SK-N-DZ (cell line): ENCODE measurements around the gene POMT1.

Experiments used
- DNase-seq: peaks from one replicate; pipeline ENCODE4 v3.0.0-alpha.2; 2015; ENCODE audit warnings: low spot score
- small RNA-seq, 2 experiments: library from RNA; depleted of rRNA; stranded (forward); fragments of <200 nt; gene quantifications; one replicate each; pipeline ENCODE3, GENCODE V24; 2014

The POMT1 gene

GRCh38 chr9:131554087-131554842 lies 51.5 kb downstream of the POMT1 start:
- no peak for DNase-seq

- DNase-seq, result no peak
Measured at GRCh38 chr9:131554843-131555351, 52.2 kb downstream of the POMT1 start.

- no peak for DNase-seq
Measured at GRCh38 chr9:131555841-131556673, 53.3 kb downstream of the POMT1 start.

- no peak for DNase-seq
Measured at GRCh38 chr9:131557855-131558548, 55.3 kb downstream of the POMT1 start.

DNA sequence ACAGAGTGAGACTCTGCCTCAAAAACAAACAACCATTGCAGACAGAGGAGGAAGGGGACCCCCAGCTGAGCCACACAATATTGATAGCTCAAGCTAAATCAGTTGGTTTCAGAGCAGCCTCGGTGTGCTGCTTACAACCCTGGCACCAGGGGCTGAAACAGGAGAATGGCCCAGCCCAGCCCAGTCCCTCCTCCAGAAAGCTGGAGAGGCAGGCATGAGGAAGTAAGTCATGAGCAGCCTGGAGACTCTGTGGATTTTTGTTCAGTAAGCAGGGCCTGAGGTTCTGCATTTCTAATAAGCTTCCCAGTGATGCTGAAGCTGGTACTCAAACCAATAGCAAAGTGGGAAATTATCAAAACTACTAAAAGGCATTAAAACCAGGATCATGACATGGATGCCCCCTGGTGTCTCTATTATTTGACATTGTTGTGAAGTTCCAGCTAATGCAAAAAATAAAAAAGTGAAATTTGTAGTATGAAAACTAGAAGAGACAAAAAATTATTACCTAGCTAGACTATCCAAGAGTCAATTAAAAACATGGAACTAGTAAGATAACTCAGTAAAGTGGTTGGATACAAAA lies 56.8 kb downstream of the POMT1 start:
- DNase-seq, result no peak

- no peak for DNase-seq
Measured at GRCh38 chr9:131562032-131562959, 59.6 kb downstream of the POMT1 start.

DNA sequence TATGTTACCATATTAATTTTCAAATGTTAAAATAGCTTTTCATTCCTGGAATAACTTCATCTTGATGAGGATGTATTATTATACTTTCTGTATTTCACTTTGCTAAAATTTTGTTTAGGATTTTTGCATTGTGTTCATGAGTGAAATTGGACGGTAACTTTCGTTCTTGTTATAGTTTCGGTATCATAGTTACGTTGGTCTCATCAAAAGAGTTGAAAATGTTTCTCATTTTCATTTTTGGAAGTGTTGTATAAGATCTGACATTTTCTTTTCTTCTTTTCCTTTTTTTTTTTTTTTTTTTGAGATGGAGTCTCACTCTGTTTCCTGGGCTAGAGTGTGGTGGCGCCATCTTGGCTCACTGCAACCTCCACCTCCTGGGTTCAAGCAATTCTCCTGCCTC lies 62.7 kb downstream of the POMT1 start:
- DNase-seq, result no peak

DNA sequence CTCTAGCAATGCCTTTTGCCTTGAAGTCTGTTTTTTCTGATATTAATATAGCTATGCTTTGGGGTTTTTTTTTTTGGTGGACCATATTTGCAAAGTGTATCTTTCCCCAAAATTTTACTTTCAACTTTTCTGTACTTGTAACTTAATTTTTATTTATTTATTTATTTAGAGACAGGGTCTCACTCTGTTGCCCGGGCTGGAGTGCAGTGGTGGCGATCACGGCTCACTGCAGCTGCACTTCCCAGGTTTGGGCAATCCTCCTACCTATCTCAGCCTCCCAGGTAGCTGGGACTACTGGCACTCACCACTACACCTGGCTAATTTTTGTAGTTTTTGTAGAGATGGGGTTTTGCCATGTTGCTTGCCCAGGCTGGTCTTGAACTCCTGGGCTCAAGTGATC lies 63.4 kb downstream of the POMT1 start:
- no peak for DNase-seq

DNA sequence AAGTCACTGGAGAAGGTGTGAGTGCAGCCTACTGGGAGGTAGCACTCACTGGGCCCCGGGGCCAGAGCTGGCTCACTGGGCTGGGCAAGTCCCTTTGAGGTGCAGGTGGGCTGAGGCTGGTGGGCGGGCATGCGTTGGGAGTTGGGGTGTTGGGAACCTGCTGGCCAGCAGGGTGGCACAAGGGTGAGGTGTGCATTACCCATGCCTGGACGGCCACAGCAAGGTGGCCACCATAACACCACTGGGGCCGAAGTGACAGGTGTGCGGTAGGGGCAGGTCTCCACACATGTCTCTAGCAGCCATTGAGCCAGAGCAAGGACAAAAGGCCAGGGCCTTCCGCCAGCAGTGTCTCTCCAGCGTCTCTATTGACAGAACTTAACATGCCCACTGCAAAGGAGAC lies 65.2 kb downstream of the POMT1 start:
- DNase-seq, result no peak

Small RNA genes within 50 kb of the gene (small RNA-seq; reads per million reads assigned to genes)
- gene SNORD62A (1.3 to 4.1 reads per million in 2 experiments), gene SNORD62B (1.5 to 1.8 reads per million in 2 experiments)
